ENCODE measurements around the gene SRBD1.

SRBD1 gene

GRCh38 chr2:45443012-45443411 lies 168.1 kb downstream of the SRBD1 start:
- TF ChIP-seq POLR2AphosphoS5 (IDR thresholded peaks at IDR 0.05; ENCODE audit: low read depth, low read length) = no peak
- no peak for TF ChIP-seq SIN3A (IDR thresholded peaks at IDR 0.05; ENCODE audit: borderline replicate concordance, insufficient read depth, low read length)
- TF ChIP-seq FOXP2 (optimal IDR thresholded peaks at IDR 0.05; ENCODE audit: borderline replicate concordance, extremely low read depth, extremely low read length, insufficient read depth) = no peak
- TF ChIP-seq REST (IDR thresholded peaks at IDR 0.05; ENCODE audit: insufficient read depth in 1 of 2, low read depth in 2 of 2, low read length in 2 of 2) = no peak
- TF ChIP-seq TAF1 (IDR thresholded peaks at IDR 0.05; ENCODE audit: borderline replicate concordance, insufficient read depth, low read length) = no peak

DNA sequence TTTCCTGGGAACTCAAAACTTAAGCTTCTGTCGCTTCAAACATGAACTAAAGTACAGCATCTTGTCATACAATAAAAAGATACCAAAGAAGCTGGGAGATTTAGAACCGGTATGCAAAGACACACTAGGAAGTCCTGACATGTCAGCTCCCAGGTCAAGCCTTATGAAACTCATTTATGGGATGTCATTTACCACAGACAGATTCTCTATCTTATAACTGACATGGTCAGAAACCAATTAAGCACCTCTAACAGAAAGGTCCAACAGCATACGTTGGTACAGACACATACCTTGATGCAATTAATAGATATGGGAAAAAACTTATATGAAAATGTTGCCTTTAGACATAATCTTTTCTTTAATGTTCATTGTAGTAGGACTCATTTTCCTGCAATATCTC lies 169.0 kb downstream of the SRBD1 start:
- TF ChIP-seq FOXP2 (optimal IDR thresholded peaks at IDR 0.05; ENCODE audit: borderline replicate concordance, extremely low read depth, extremely low read length, insufficient read depth) = no peak
- TF ChIP-seq REST (IDR thresholded peaks at IDR 0.05; ENCODE audit: insufficient read depth in 1 of 2, low read depth in 2 of 2, low read length in 2 of 2) = no peak
- no peak for TF ChIP-seq POLR2AphosphoS5 (IDR thresholded peaks at IDR 0.05; ENCODE audit: low read depth, low read length)
- TF ChIP-seq TAF1 (IDR thresholded peaks at IDR 0.05; ENCODE audit: borderline replicate concordance, insufficient read depth, low read length) = no peak
- no peak for TF ChIP-seq SIN3A (IDR thresholded peaks at IDR 0.05; ENCODE audit: borderline replicate concordance, insufficient read depth, low read length)

- TF ChIP-seq FOXP2 (optimal IDR thresholded peaks at IDR 0.05; ENCODE audit: borderline replicate concordance, extremely low read depth, extremely low read length, insufficient read depth) (no peak), REST (IDR thresholded peaks at IDR 0.05; ENCODE audit: insufficient read depth in 1 of 2, low read depth in 2 of 2, low read length in 2 of 2) (no peak), POLR2AphosphoS5 (IDR thresholded peaks at IDR 0.05; ENCODE audit: low read depth, low read length) (no peak), SIN3A (IDR thresholded peaks at IDR 0.05; ENCODE audit: borderline replicate concordance, insufficient read depth, low read length) (no peak), TAF1 (IDR thresholded peaks at IDR 0.05; ENCODE audit: borderline replicate concordance, insufficient read depth, low read length) (no peak)
Measured at GRCh38 chr2:45441571-45441970, 169.5 kb downstream of the SRBD1 start.

- TF ChIP-seq SIN3A (IDR thresholded peaks at IDR 0.05; ENCODE audit: borderline replicate concordance, insufficient read depth, low read length) (no peak), POLR2AphosphoS5 (IDR thresholded peaks at IDR 0.05; ENCODE audit: low read depth, low read length) (no peak)
Measured at GRCh38 chr2:45439788-45440773, 171.0 kb downstream of the SRBD1 start.

DNA sequence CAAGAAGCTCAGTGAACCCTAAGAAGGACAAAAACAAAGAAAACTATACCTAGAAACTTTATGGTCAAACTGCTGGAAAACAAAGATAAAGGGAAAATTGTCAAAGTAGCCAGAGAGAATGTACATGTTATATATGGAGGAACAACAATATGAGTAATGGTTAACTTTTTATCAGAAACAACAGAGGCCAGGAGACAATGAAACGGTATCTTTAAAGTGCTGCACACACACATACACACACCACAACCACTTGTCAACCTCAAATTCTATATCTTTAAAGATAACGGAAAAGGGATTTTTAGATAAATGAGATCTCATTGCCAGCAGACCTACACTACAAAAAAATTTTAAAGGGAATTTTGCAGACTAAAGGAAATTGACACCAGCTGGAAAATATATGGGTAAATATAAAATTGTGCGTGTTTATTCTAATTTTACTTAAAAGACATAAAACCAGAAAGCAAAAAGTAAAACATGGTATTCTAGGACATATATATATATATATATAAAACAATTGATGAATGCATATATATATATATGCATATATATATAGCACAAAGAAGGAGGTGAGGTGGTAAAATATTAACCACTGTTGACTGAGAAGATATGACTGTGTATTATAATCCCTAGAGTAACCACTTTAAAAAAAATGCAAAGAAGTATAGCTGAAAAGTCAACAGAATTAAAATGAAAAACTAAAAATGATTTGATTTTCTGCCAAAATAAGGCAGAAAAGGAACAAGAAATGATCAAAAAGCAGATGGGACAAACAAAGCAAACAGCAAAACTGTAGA lies 172.0 kb downstream of the SRBD1 start:
- TF ChIP-seq POLR2AphosphoS5 (IDR thresholded peaks at IDR 0.05; ENCODE audit: low read depth, low read length) (no peak), SIN3A (IDR thresholded peaks at IDR 0.05; ENCODE audit: borderline replicate concordance, insufficient read depth, low read length) (no peak), TAF1 (IDR thresholded peaks at IDR 0.05; ENCODE audit: borderline replicate concordance, insufficient read depth, low read length) (no peak), FOXP2 (optimal IDR thresholded peaks at IDR 0.05; ENCODE audit: borderline replicate concordance, extremely low read depth, extremely low read length, insufficient read depth) (no peak), REST (IDR thresholded peaks at IDR 0.05; ENCODE audit: insufficient read depth in 1 of 2, low read depth in 2 of 2, low read length in 2 of 2) (no peak)

All from PFSK-1 (cell line).